ENCODE measurements around the gene CHST14.

Gene CHST14

GRCh38 chr15:40470423-40471104, at the start of gene CHST14:
CHST14 (plus strand) TSS chr15:40470984; CDS start chr15:40471214, 230 bp downstream.
- peak; percentile 31 to 77 for DNase-seq

GRCh38 chr15:40421246-40422157, 49.3 kb upstream of the CHST14 start:
- DNase-seq, result peak; percentile 66 to 75

- peak in 1 of 2 experiments; percentile 46 for DNase-seq
These were observed 46.2 kb upstream of the CHST14 start for GRCh38 chr15:40424483-40425115.

- DNase-seq, result no peak
These were observed 45.1 kb upstream of the CHST14 start for GRCh38 chr15:40425681-40426080.

- DNase-seq, result no peak
These were observed 43.6 kb upstream of the CHST14 start for GRCh38 chr15:40427188-40427587.

GRCh38 chr15:40428185-40428584, 42.6 kb upstream of the CHST14 start:
- no peak for DNase-seq

GRCh38 chr15:40429068-40429710, 41.6 kb upstream of the CHST14 start:
- no peak for DNase-seq

GRCh38 chr15:40430271-40430805, 40.4 kb upstream of the CHST14 start:
- DNase-seq, result peak in 1 of 2 experiments; percentile 26

- no peak for DNase-seq
These were observed 35.6 kb upstream of the CHST14 start for GRCh38 chr15:40435023-40435709.

GRCh38 chr15:40435710-40436089, 35.1 kb upstream of the CHST14 start:
- DNase-seq, result no peak

- DNase-seq, result peak in 1 of 2 experiments; percentile 43
These were observed 34.5 kb upstream of the CHST14 start for GRCh38 chr15:40436116-40436891.

- DNase-seq, result peak in 1 of 2 experiments; percentile 56
These were observed 33.7 kb upstream of the CHST14 start for GRCh38 chr15:40436892-40437751.

GRCh38 chr15:40437752-40438687, 32.8 kb upstream of the CHST14 start:
- no peak for DNase-seq

GRCh38 chr15:40438712-40439111, 32.1 kb upstream of the CHST14 start:
- no peak for DNase-seq

GRCh38 chr15:40439461-40439959, 31.3 kb upstream of the CHST14 start:
- peak; percentile 21 to 38 for DNase-seq

GRCh38 chr15:40439960-40440742, 30.6 kb upstream of the CHST14 start:
- peak; percentile 28 to 64 for DNase-seq

- DNase-seq, result peak; percentile 89 to 97
These were observed 29.8 kb upstream of the CHST14 start, which contains the start of gene BAHD1 for GRCh38 chr15:40440743-40441564. BAHD1 (plus strand) TSS chr15:40440953; CDS start chr15:40458465, 17,512 bp downstream.

All from NCI-H524 (cell line).